Activated T-cell treated with anti-CD3 and anti-CD28 coated beads for 1 hour (primary cell): ENCODE measurements around the gene SPDYE17.
"Not testable (repeated sequence)": the region's sequence is repeated elsewhere in the genome, so short reads cannot be mapped to it uniquely, and the experiment has no call there.

Source experiments
- DNase-seq: peaks from one replicate; pipeline ENCODE4 v3.0.0-alpha.2; 2020; ENCODE audit warnings: low read depth

Gene SPDYE17

GRCh38 chr7:77032261-77032660, at the start of gene SPDYE17:
Gene SPDYE17 (minus strand): TSS chr7:77032361. CDS start chr7:77030570, 1,791 bp downstream.
- not testable (repeated sequence) for DNase-seq

DNA sequence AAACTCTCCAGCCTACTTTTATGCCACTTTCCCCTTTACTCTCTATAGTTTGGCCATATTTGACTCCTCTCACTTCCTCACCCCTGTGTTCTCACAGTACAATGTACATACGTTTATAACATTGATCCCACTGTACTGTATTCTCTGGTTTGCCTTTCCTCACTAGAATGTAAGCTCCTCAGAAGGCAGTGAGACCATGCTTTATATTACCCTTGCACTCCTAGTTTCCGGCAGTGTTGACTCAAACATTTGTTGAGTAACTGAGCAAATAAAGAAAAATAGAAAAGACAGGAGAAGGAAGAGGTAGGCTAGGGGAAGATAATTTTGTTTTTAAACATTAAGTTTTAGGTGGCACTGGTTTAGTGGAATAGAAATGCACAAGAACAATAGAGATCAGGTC, 48.1 kb upstream of the SPDYE17 start:
- DNase-seq = not testable (repeated sequence)

- DNase-seq = not testable (repeated sequence)
Observed at GRCh38 chr7:77079624-77080023, 47.5 kb upstream of the SPDYE17 start.

- not testable (repeated sequence) for DNase-seq
Observed at GRCh38 chr7:77079112-77079511, 47.0 kb upstream of the SPDYE17 start.

- DNase-seq = not testable (repeated sequence)
Observed at GRCh38 chr7:77077060-77077459, 44.9 kb upstream of the SPDYE17 start.

DNA sequence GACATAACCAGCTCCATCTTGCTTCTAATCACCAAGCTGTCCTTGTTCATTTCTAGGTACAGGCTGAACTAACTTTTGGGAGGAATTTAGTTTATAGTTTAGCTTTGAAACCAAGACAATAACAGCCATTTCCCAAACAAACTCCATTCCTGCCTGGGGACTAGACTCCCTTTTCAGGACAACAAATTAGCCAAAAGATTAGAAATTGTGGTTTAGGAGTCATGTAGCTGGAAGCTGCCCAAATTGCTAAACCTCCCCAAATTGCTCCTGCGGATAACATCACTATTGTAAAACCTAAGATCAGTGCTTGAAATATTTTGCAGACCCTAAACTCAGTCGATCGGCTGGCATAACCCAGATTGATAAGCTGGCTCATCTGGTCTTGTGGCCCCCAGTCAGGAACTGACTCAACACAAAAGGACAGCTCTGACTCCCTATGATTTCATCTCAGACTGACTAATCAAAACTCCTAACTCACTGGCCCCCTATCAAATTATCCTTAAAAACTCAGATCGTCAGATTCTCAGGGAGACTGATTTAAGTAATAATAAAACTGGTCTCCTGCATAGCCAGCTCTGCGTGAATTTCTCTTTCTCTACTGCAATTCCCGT, 42.7 kb upstream of the SPDYE17 start:
- DNase-seq = not testable (repeated sequence)

- not testable (repeated sequence) for DNase-seq
Observed at GRCh38 chr7:77071108-77071507, 38.9 kb upstream of the SPDYE17 start.

- not testable (repeated sequence) for DNase-seq
Observed at GRCh38 chr7:77065869-77066268, 33.7 kb upstream of the SPDYE17 start.

DNA sequence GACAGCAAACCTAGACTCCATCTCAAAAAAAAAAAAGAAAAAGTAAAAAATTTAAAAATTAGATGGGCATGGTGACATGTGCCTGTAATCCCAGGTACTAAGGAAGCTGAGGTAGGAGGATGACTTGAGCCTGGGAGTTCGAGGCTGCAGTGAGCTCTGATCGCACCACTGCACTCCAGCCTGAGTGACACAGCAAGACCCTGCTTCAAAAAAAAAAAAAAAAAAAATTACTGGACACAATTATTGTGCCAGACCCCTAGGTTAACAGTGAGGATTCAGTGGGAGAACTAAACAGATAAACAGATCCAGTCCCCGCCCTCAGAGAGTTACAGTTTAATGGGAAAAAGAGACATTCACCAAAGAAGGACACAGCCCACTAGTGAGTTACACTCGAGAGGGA, 31.6 kb upstream of the SPDYE17 start:
- not testable (repeated sequence) for DNase-seq

GRCh38 chr7:77062557-77062956, 30.4 kb upstream of the SPDYE17 start, which contains the start of gene SPDYE18:
Gene SPDYE18 (minus strand): TSS chr7:77062558. CDS start chr7:77060512, 2,046 bp downstream.
- not testable (repeated sequence) for DNase-seq

DNA sequence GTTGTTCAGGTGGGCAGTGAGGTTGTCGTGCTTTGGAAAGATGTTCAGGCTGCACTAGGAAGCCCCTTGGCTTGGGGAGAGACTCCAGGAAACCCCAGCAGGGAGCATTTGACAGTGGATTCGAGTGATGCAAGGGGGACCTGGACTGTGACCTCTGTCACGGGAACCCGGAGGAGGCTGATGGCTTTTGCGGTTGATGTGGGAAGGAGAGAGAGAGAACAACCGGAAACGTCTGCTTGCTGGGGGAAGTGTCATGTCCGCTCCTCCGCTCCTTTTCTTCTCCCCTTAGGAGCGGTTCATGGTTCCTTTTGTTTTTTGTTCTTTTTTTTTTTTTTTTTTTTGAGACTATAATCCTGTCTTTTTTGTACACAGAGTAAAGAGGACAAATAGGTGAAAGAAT, 5.8 kb downstream of the SPDYE17 start:
- not testable (repeated sequence) for DNase-seq

DNA sequence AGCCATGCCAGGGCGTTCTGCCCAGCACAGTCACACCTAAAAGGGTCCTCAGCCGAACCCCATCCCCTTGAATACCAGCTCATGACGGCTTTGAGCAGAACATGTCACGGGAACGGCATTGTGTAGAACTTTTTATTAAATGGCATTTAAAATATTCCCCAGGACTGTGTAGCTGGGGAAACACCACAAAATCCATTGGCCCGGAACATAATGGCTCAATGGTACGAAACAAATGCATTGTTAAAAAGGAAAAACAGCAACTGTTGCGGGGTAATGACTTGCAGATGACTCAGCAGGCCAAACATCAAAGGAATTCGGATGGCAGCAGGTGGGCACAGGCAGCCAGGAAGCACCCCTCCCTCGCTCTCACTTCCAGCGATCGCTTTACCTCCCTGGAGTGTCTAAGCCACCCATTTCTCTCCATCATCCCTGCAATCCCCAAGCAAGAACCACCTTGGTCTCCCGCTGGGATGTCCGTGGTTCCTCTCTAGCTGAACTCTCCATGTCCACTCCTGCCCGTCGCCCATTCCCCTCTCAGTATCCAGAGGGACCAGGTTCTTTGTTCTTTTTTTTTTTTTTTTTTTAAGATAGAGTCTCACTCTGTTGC, 22.0 kb downstream of the SPDYE17 start:
- DNase-seq = not testable (repeated sequence)

DNA sequence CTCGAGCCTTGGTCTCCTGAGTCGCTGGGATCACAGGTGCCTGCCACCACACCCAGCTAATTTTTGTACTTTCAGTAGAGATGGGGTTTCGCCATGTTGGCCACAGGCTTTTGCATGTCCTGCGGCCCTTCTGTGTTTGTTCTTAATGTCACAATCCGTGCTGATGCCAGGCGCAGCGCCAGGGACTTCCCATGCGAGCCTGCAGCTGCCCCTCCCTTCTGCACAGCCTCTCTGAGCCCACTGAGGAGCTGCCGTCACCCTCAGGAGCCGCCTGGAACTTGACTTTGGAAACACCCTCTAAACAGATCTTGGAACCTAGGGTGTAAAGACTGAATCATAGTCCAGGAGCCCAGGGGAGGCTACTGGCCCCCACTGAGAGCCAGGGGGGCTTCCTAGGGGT, 24.2 kb downstream of the SPDYE17 start:
- not testable (repeated sequence) for DNase-seq

DNA sequence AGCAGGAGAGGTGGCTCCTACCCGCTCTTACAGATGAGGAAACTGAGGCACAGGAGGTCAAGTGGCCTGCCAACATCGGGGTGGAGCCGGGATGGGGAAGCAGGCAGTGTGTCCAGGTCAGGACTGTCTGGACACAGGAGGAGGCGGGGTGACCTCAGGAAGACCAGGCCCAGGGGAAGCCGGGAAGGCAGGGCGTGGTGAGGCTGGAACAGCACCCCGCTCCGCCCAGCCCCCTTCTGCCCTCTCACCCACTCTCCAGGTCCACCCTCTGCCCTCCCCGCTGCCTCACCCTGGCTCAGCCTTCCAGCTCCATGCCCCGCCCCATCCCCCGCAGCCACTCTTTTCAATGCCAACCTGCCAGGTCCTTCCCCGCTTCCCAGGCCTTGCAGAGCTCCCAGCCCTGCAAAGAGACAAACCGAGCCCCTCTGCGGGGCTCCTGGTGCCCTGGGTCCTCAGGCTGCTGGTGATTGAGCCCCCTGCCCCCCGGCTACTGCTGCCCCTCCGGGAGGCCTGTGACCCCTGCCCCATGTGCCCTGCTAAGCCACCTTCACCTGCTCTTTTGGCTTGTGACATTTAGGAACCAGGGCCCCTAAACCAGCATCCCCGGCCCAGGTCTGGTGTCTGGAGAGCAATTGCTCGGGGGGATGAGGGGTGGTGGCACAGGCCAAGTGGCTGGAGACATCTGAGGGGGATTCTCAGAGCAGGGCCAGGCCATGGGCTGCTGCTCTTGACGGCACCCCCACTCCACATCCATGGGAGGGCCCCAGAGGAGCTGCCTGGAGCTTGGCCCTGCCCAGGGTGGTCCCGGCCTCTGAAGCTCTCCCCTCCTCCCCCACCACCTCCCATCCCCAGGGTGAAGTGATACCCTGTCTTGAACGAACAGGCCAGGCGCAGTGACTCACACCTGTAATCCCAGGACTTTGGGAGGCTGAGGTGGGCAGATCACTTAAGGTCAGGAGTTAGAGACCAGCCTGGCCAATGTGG, 25.7 kb downstream of the SPDYE17 start:
- DNase-seq = not testable (repeated sequence)

DNA sequence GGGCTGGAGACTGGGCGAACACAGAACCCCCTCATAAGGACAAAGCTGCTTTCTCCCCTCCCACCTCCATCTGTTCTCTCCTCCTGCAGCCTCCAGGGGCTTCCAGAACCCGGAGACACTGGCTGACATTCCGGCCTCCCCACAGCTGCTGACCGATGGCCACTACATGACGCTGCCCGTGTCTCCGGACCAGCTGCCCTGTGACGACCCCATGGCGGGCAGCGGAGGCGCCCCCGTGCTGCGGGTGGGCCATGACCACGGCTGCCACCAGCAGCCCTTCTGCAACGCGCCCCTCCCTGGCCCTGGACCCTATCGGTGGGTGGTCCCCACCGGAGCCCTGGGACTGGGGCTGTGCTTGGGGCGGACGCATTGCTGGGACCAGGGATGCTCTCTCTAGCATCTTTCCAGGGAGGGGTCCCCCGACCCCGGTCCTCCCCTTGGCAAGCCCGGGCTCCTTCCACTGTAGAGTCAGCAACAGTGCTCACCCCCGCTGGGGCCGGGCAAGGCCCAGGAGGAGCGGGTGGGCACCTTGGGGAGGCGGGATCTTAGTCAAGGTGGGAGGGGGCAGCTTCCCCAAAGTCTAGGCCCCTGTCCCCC, 26.6 kb downstream of the SPDYE17 start:
- not testable (repeated sequence) for DNase-seq

- DNase-seq = not testable (repeated sequence)
Observed at GRCh38 chr7:77004151-77004550, 28.0 kb downstream of the SPDYE17 start.

GRCh38 chr7:77003241-77003640, 28.9 kb downstream of the SPDYE17 start:
- not testable (repeated sequence) for DNase-seq

- DNase-seq = not testable (repeated sequence)
Observed at GRCh38 chr7:77002678-77003233, 29.4 kb downstream of the SPDYE17 start.

- DNase-seq = not testable (repeated sequence)
Observed at GRCh38 chr7:77002104-77002503, 30.1 kb downstream of the SPDYE17 start.

- DNase-seq = not testable (repeated sequence)
Observed at GRCh38 chr7:76999474-77000107, 32.6 kb downstream of the SPDYE17 start.
